ENCODE data around the gene KCND3. TPM values are rescaled to one million over a fixed set of nuclear protein-coding genes. Genes with fewer than 3 reads are reported as not detected.
A peak's percentile ranks its signal among the peaks of the same experiment; 100 is the strongest.

The KCND3 gene
- total and polyA plus RNA-seq, 2 of the 4 experiments (the other 2 are of a cell fraction) = under 0.01 to 0.03 TPM

GRCh38 chr1:111803951-111804350 is 185.5 kb downstream of the KCND3 start:
- H3K14ac ChIP-seq (replicated peaks; ENCODE audit: low read depth, low read length) = no peak overlapping the region
- no peaks in the 10 kb centered on the region for H3K9me3 ChIP-seq (ENCODE audit: control insufficient read depth, insufficient read depth, low read length)
- H3K56ac ChIP-seq (ENCODE audit: extremely low read depth, insufficient read depth, low read length) = no peak overlapping the region
- no peaks in the 10 kb centered on the region for H3K36me3 ChIP-seq (ENCODE audit: control insufficient read depth, insufficient read depth, low read length)
- POLR2A ChIA-PET (ENCODE audit: unreplicated experiment) = no interaction called here
- H3K4ac ChIP-seq (ENCODE audit: low read depth, low read length) = no peak overlapping the region
- no peak overlapping the region for H3K9ac ChIP-seq (ENCODE audit: low read depth, low read length)
- H3K18ac ChIP-seq (ENCODE audit: low read depth, low read length) = no peak overlapping the region
- peaks cover 25% of the 10 kb centered on the region for H3K27me3 ChIP-seq (ENCODE audit: control insufficient read depth, insufficient read depth, low read length)
- H2AK9ac ChIP-seq (replicated peaks; ENCODE audit: low read depth, low read length, poor library complexity) = no peak overlapping the region
- no peak overlapping the region for H2BK15ac ChIP-seq (ENCODE audit: low read depth, low read length)
- H4K91ac ChIP-seq (ENCODE audit: insufficient read depth, low read depth, low read length) = no peak overlapping the region
- intact Hi-C loops (cut with micrococcal nuclease) (no loop called here), dilution Hi-C loops (cut with HindIII; ENCODE audit: low sequenced_read_pairs, unreplicated experiment) (no loop called here), in situ Hi-C loops (cut with MboI; ENCODE audit: low sequenced_read_pairs) (no loop called here)
- no peaks in the 10 kb centered on the region for H4K20me1 ChIP-seq (ENCODE audit: insufficient read depth, low read length)
- H2AK5ac ChIP-seq (ENCODE audit: low read depth, low read length) = no peak overlapping the region
- H2BK20ac ChIP-seq (ENCODE audit: low read depth, low read length) = no peak overlapping the region
- H2BK120ac ChIP-seq (ENCODE audit: low read depth, low read length) = no peak overlapping the region
- H2BK5ac ChIP-seq (ENCODE audit: low read depth, low read length, poor library complexity, severe bottlenecking) = no peak overlapping the region
- TF ChIP-seq MXI1 (IDR thresholded peaks at IDR 0.05; ENCODE audit: borderline replicate concordance, low read depth, low read length) = no peak
- no peak for TF ChIP-seq RFX5 (IDR thresholded peaks at IDR 0.05; ENCODE audit: low read depth, low read length)
- TF ChIP-seq USF2 (IDR thresholded peaks at IDR 0.05; ENCODE audit: low read depth, low read length) = no peak
- TF ChIP-seq NFE2L2 (IDR thresholded peaks at IDR 0.05; ENCODE audit: low read depth, low read length) = no peak
- TF ChIP-seq BHLHE40 (IDR thresholded peaks at IDR 0.05; ENCODE audit: low read depth, low read length) = no peak
- TF ChIP-seq CEBPB (IDR thresholded peaks at IDR 0.05; ENCODE audit: low read depth, low read length) = no peak
- no peak for TF ChIP-seq RCOR1 (IDR thresholded peaks at IDR 0.05; ENCODE audit: insufficient replicate concordance, low read length)
- TF ChIP-seq POLR2A (IDR thresholded peaks at IDR 0.05; ENCODE audit: low read depth, low read length) = no peak
- no peak for TF ChIP-seq CHD1 (IDR thresholded peaks at IDR 0.05; ENCODE audit: low read depth, low read length)
- no peak for TF ChIP-seq MAZ (IDR thresholded peaks at IDR 0.05; ENCODE audit: borderline replicate concordance, low read depth, low read length)
- TF ChIP-seq CTCF (conservative IDR thresholded peaks at IDR 0.05; ENCODE audit: low read depth, low read length) = no peak
- no peak for TF ChIP-seq MAFK (IDR thresholded peaks at IDR 0.05; ENCODE audit: low read depth, low read length)
- no peak overlapping the region for H4K5ac ChIP-seq (ENCODE audit: low read depth, low read length)
- H3K4me1 ChIP-seq (ENCODE audit: control insufficient read depth, insufficient read depth, low read length) = no peaks in the 10 kb centered on the region
- WGBS, 2 experiments (ENCODE audit: extremely low coverage in 2 of 2, insufficient read length in 1 of 2) = 100% methylated on average over 1 of the region's 5 CpGs; no CpG with 5 or more reads in 1 of the 2 experiments
- H3K27ac ChIP-seq (ENCODE audit: insufficient read depth, low read length) = no peak overlapping the region
- no peaks in the 10 kb centered on the region for H3K79me1 ChIP-seq (ENCODE audit: low read depth in 1 of 2, low read length in 2 of 2)
- H3K4me3 ChIP-seq (ENCODE audit: insufficient read depth, low read depth, low read length) = no peak overlapping the region
- ATAC-seq (ENCODE audit: low read depth) (no peak), DNase-seq (no peak)
- no peak overlapping the region for H3K4me2 ChIP-seq (ENCODE audit: low read depth, low read length)
- CTCF ChIA-PET = no interaction called here
- no TSS peak for BruUV-seq (replicated peaks)
- H4K8ac ChIP-seq (ENCODE audit: low read depth in 2 of 2, low read length in 2 of 2) = no peak overlapping the region
- no peaks in the 10 kb centered on the region for H3K9me1 ChIP-seq (ENCODE audit: insufficient read depth, low read length)
- H3K23ac ChIP-seq (ENCODE audit: low read depth, low read length) = no peak overlapping the region
- peak overlapping the region; percentile 23 for H2AFZ ChIP-seq (replicated peaks; ENCODE audit: low read length, poor library complexity)

All from IMR-90 (cell line).